Measurements from ENCODE around the gene ADARB2. TPM values are rescaled to one million over a fixed set of nuclear protein-coding genes. Genes with fewer than 3 reads are reported as not detected.

Gene ADARB2
- polyA plus RNA-seq, 3 donors = not detected

DNA sequence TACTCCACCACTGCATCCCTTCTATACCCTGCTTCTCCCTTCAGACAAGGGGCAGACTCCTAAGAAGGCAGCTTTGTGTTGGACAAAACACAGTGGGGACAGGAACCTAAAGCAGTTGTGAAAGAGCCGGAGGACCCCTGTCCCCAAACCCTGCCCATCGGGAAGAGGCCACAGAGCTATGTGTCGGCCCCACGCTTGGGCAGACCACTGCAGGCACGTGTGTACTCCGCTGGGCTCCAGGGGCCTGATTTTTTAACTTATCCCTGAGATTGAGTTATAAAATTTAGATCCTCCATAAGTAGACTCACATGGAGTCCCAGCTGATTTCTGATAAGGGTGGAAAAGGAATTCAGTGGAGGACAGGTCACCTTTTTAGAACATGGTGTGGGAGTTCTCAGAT, 310.5 kb downstream of the ADARB2 start:
- H3K27ac ChIP-seq (ENCODE audit: low read depth in 1 of 2, low read length in 2 of 2) = no peak overlapping the region
- no peak for DNase-seq
- 93% methylated on average over 4 of the region's 6 CpGs for whole genome bisulfite sequencing (ENCODE audit: insufficient coverage)
- peaks cover 0 to 10% of the 10 kb centered on the region in 2 donors for H3K9me3 ChIP-seq (replicated peaks in 1 of 2; ENCODE audit: control insufficient read depth in 1 of 2, insufficient read depth in 1 of 2, low read length in 2 of 2)
- no peak overlapping the region for H3K4me3 ChIP-seq (replicated peaks in 1 of 3; ENCODE audit: low read depth in 2 of 3, low read length in 3 of 3)
- no peak overlapping the region for H3K4me3 Mint-ChIP-seq
- no peaks in the 10 kb centered on the region for H3K79me2 ChIP-seq (ENCODE audit: insufficient read depth, low read length)
- no peaks in the 10 kb centered on the region for H4K20me1 ChIP-seq (ENCODE audit: insufficient read depth, low read length)
- no peaks in the 10 kb centered on the region for H3K4me1 ChIP-seq (ENCODE audit: control insufficient read depth in 1 of 2, insufficient read depth in 2 of 2, low read length in 2 of 2)
- intact Hi-C loops (cut with micrococcal nuclease) = no loop called here
- H3K4me1 Mint-ChIP-seq = peaks cover 4% of the 10 kb centered on the region
- no peaks in the 10 kb centered on the region for H3K36me3 Mint-ChIP-seq
- H2AFZ ChIP-seq (ENCODE audit: insufficient read depth, low read depth, low read length, poor library complexity, severe bottlenecking) = no peak overlapping the region
- H3K9ac ChIP-seq (ENCODE audit: insufficient read depth, low read length, poor library complexity, severe bottlenecking) = no peak overlapping the region
- no peaks in the 10 kb centered on the region for H3K27me3 ChIP-seq (ENCODE audit: control insufficient read depth in 2 of 2, insufficient read depth in 2 of 2, low read length in 2 of 2)
- no peaks in the 10 kb centered on the region for H3K36me3 ChIP-seq (replicated peaks in 1 of 2; ENCODE audit: control insufficient read depth in 1 of 2, insufficient read depth in 2 of 2, low read length in 2 of 2)
- peaks cover 2 to 11% (median 9%) of the 10 kb centered on the region in 3 donors for H3K27me3 Mint-ChIP-seq (ENCODE audit: low read depth in 3 of 3)
- peaks cover 4 to 18% (median 13%) of the 10 kb centered on the region in 7 donors for H3K9me3 Mint-ChIP-seq
- TF ChIP-seq, protein P1, sequence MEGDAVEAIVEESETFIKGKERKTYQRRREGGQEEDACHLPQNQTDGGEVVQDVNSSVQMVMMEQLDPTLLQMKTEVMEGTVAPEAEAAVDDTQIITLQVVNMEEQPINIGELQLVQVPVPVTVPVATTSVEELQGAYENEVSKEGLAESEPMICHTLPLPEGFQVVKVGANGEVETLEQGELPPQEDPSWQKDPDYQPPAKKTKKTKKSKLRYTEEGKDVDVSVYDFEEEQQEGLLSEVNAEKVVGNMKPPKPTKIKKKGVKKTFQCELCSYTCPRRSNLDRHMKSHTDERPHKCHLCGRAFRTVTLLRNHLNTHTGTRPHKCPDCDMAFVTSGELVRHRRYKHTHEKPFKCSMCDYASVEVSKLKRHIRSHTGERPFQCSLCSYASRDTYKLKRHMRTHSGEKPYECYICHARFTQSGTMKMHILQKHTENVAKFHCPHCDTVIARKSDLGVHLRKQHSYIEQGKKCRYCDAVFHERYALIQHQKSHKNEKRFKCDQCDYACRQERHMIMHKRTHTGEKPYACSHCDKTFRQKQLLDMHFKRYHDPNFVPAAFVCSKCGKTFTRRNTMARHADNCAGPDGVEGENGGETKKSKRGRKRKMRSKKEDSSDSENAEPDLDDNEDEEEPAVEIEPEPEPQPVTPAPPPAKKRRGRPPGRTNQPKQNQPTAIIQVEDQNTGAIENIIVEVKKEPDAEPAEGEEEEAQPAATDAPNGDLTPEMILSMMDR (IDR thresholded peaks at IDR 0.05) = no peak
- H3K27ac Mint-ChIP-seq = peak overlapping the region in 1 of 7 donors; percentile 76
- H3K4me2 ChIP-seq (replicated peaks; ENCODE audit: extremely low read depth, low read length, poor library complexity, severe bottlenecking) = no peak overlapping the region

DNA sequence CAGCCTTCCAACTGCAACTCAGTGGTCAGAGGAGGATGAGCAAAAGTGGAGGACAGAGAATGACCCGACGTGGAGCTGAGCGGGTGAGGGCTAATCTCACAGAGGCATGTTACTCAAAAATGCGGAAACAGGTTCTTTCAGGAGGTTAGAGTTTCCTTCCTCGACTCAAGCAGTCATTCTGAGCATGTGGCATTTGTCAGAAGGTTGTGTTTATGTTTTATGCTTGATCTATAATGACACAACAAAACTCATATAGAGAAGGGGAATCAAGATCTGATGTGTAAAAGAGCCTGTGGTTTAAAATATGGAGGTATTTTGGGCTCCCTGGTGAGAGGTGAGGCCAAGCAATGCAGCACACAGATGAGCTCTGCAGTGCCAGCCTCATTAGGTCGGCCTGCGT, 311.4 kb downstream of the ADARB2 start:
- Mint-ChIP-seq H3K4me3 (no peak overlapping the region), H3K36me3 (no peaks in the 10 kb centered on the region), H3K4me1 (peaks cover 4% of the 10 kb centered on the region), H3K27ac (no peak overlapping the region), H3K9me3 (peaks cover 4 to 12% (median 8%) of the 10 kb centered on the region in 7 donors), H3K27me3 (ENCODE audit: low read depth in 3 of 3) (peaks cover 5 to 14% (median 7%) of the 10 kb centered on the region in 3 donors)
- Histone ChIP-seq H3K9me3 (replicated peaks in 1 of 2; ENCODE audit: control insufficient read depth in 1 of 2, insufficient read depth in 1 of 2, low read length in 2 of 2) (peaks cover 0 to 6% of the 10 kb centered on the region in 2 donors), H3K79me2 (ENCODE audit: insufficient read depth, low read length) (no peaks in the 10 kb centered on the region), H3K36me3 (replicated peaks in 1 of 2; ENCODE audit: control insufficient read depth in 1 of 2, insufficient read depth in 2 of 2, low read length in 2 of 2) (no peaks in the 10 kb centered on the region), H2AFZ (ENCODE audit: insufficient read depth, low read depth, low read length, poor library complexity, severe bottlenecking) (peak overlapping the region; percentile 29), H3K4me1 (ENCODE audit: control insufficient read depth in 1 of 2, insufficient read depth in 2 of 2, low read length in 2 of 2) (no peaks in the 10 kb centered on the region), H3K9ac (ENCODE audit: insufficient read depth, low read length, poor library complexity, severe bottlenecking) (no peak overlapping the region), H3K27me3 (ENCODE audit: control insufficient read depth in 2 of 2, insufficient read depth in 2 of 2, low read length in 2 of 2) (no peaks in the 10 kb centered on the region), H3K4me3 (replicated peaks in 1 of 3; ENCODE audit: low read depth in 2 of 3, low read length in 3 of 3) (no peak overlapping the region), H3K4me2 (replicated peaks; ENCODE audit: extremely low read depth, low read length, poor library complexity, severe bottlenecking) (no peak overlapping the region), H4K20me1 (ENCODE audit: insufficient read depth, low read length) (no peaks in the 10 kb centered on the region), H3K27ac (ENCODE audit: low read depth in 1 of 2, low read length in 2 of 2) (no peak overlapping the region)
- TF ChIP-seq, protein P1 (IDR thresholded peaks at IDR 0.05) = no peak
- no peak for DNase-seq
- intact Hi-C loops (cut with micrococcal nuclease) = no loop called here
- WGBS (ENCODE audit: insufficient coverage) = 0% methylated on average over 2 of the region's 7 CpGs
